ENCODE data around the gene CABP2.

Gene CABP2

DNA sequence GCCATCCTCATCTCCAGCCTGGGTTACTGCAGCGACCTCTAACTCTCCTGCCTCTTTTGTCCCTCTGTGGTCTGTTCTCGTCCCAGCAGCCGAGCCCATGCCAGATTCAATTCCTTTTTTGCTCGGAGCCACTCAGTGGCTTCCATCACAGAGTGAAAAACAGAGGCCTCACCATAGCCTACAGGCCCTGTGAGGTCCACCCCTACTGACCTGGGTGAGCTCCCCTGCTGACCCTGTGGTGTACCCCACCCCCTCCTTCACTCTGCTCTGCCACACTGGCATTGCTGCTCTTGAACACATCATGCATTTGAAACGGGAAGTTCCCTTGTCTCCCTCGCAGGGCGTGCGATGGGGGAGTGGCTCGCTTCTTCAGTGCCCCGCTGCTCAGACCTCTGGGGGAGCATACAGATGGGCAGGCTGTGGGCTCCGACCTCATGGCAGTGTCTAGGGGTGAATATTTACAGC lies 38.4 kb downstream of the CABP2 start:
- no peaks in the 10 kb centered on the region for H3K9me3 ChIP-seq (ENCODE audit: low read length)
- H3K36me3 ChIP-seq (ENCODE audit: insufficient read depth, low read length), result peaks cover 20% of the 10 kb centered on the region; the same call in 1 of the 2 replicates
- peaks cover 52% of the 10 kb centered on the region for H3K4me1 ChIP-seq (ENCODE audit: insufficient read depth, low read length, severe bottlenecking)
- H3K4me2 ChIP-seq (ENCODE audit: low read length), result peak overlapping the region; percentile 99
- TF ChIP-seq, protein P1, sequence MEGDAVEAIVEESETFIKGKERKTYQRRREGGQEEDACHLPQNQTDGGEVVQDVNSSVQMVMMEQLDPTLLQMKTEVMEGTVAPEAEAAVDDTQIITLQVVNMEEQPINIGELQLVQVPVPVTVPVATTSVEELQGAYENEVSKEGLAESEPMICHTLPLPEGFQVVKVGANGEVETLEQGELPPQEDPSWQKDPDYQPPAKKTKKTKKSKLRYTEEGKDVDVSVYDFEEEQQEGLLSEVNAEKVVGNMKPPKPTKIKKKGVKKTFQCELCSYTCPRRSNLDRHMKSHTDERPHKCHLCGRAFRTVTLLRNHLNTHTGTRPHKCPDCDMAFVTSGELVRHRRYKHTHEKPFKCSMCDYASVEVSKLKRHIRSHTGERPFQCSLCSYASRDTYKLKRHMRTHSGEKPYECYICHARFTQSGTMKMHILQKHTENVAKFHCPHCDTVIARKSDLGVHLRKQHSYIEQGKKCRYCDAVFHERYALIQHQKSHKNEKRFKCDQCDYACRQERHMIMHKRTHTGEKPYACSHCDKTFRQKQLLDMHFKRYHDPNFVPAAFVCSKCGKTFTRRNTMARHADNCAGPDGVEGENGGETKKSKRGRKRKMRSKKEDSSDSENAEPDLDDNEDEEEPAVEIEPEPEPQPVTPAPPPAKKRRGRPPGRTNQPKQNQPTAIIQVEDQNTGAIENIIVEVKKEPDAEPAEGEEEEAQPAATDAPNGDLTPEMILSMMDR (IDR thresholded peaks at IDR 0.05; ENCODE audit: low read length), result peak; percentile 30; the same call in 1 of the 2 replicates
- no peak for TF ChIP-seq EZH2 (IDR thresholded peaks at IDR 0.05; ENCODE audit: borderline replicate concordance, low read length)
- 0 out of 2 replicates have a peak, but pooled peaks cover 2% of the 10 kb centered on the region for H3F3A ChIP-seq (ENCODE audit: insufficient read depth, low read length)
- H3K27me3 ChIP-seq (ENCODE audit: insufficient read depth, low read length), result no peaks in the 10 kb centered on the region
- no peaks in the 10 kb centered on the region for H3K79me2 ChIP-seq (ENCODE audit: insufficient read depth, low read length)
- H3K27ac ChIP-seq (ENCODE audit: low read depth, low read length, poor library complexity, severe bottlenecking), result peak overlapping the region; percentile 91
- peak overlapping the region; percentile 88 for H3K9ac ChIP-seq (ENCODE audit: low read length)
- H3K9me2 ChIP-seq (ENCODE audit: low read depth, low read length), result no peaks in the 10 kb centered on the region
- H2AFZ ChIP-seq (ENCODE audit: low read length), result no peak overlapping the region
- no peaks in the 10 kb centered on the region for H4K20me1 ChIP-seq (ENCODE audit: insufficient read depth, low read length)
- peak overlapping the region; percentile 56 for H3K4me3 ChIP-seq (ENCODE audit: low read depth, low read length, poor library complexity, severe bottlenecking)

DNA sequence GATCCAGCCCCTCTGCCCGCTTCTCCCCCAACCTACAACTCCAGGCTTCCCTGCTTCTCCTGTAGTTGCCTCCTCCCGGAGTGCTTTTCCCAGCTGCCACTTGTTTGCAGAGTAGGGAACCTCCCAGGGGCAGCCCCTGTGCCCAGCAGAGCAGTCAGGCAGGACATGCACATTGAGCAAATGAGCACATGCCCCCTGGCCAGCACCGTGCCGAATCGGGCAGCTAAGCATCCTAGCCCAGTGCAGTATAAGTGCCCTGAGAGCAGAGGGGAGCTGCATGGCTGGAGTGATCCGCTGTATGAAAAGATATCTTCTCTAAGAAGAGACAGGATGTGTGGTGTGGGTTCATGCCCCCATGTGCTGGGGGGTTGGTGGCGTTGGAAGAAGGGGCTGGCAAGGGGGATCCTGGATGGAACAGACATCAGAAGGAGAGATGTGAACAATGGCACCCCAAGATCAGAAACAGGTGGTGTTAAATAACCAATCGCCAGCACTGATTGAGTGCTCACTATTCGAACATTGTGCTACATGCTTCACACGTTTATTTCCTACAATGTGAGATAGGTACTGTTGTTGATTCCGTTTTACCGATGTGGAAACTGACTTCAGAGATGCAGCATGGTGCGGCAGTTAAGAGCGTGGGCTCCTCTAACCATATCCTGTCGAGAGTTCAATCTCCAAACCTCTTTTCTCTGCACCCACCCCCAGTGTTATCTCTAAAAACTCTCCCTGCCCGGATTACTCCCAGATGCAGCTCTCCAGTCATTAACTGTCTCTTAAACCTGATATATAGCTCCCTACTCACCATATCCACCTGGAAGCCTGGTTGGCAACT lies 39.2 kb downstream of the CABP2 start:
- peaks cover 11% of the 10 kb centered on the region; the same call in 1 of the 2 replicates for H3K36me3 ChIP-seq (ENCODE audit: insufficient read depth, low read length)
- H2AFZ ChIP-seq (ENCODE audit: low read length), result no peak overlapping the region
- no peaks in the 10 kb centered on the region for H3K79me2 ChIP-seq (ENCODE audit: insufficient read depth, low read length)
- H3F3A ChIP-seq (ENCODE audit: insufficient read depth, low read length), result 0 out of 2 replicates have a peak, but pooled peaks cover 2% of the 10 kb centered on the region
- no peaks in the 10 kb centered on the region for H3K9me2 ChIP-seq (ENCODE audit: low read depth, low read length)
- TF ChIP-seq EZH2 (IDR thresholded peaks at IDR 0.05; ENCODE audit: borderline replicate concordance, low read length), result no peak
- TF ChIP-seq, protein P1 (IDR thresholded peaks at IDR 0.05; ENCODE audit: low read length), result no peak
- no peaks in the 10 kb centered on the region for H4K20me1 ChIP-seq (ENCODE audit: insufficient read depth, low read length)
- H3K4me2 ChIP-seq (ENCODE audit: low read length), result peak overlapping the region; percentile 99
- no peaks in the 10 kb centered on the region for H3K27me3 ChIP-seq (ENCODE audit: insufficient read depth, low read length)
- no peaks in the 10 kb centered on the region for H3K9me3 ChIP-seq (ENCODE audit: low read length)
- peak overlapping the region; percentile 91 for H3K27ac ChIP-seq (ENCODE audit: low read depth, low read length, poor library complexity, severe bottlenecking)
- H3K4me1 ChIP-seq (ENCODE audit: insufficient read depth, low read length, severe bottlenecking), result peaks cover 47% of the 10 kb centered on the region
- H3K9ac ChIP-seq (ENCODE audit: low read length), result peak overlapping the region; percentile 88
- H3K4me3 ChIP-seq (ENCODE audit: low read depth, low read length, poor library complexity, severe bottlenecking), result peak overlapping the region; percentile 56

DNA sequence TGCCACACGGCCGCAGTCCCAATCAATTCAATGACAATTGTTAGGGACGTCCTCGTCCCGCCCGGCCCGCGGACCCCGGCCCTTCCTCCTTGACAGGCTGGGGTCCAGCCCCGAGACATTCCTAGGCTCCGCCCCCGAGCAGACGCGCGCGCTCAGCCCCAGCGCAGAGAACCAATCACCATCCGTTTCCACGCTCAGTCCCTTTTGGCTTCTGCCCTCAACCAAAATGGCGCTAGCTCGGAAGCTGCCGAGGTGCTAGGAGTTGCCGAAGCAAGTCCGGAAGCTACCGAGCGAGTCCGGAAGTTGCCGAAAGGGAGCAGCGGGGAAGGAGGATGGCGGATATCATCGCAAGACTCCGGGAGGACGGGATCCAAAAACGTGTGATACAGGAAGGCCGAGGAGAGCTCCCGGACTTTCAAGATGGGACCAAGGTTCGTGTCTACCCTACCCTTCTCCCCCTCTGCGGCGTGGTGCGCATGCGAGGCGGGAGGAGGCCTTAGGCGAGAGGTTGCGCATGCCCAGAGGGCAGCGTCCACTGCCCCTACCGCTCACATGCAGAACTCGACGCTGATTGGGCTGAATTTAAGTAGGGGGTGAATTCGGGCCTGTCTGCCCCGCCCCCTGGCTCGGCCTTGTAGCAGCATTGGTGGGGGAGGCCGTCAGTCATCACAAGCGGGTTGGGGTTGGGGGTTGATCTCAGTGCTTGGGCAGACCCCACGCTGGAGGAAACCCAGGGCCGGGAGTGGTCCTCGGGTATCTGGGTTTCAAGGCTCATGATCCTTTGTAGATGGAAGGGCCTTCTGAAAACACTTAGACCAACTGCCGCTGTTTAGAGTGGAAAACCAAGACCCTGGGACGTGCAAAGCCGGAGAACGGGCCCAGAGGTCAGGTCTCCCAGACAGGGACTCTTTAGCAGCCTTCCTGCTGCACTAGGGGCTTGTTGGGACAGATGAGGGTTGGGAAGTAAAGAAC lies 40.1 kb downstream of the CABP2 start, which contains the start of gene AIP:
AIP (plus strand) TSS at position 200 of the 972 bp plus-strand sequence; CDS start at position 333, 133 bp downstream.
- Histone ChIP-seq H3K4me1 (ENCODE audit: insufficient read depth, low read length, severe bottlenecking) (peaks cover 47% of the 10 kb centered on the region), H3K9me3 (ENCODE audit: low read length) (no peaks in the 10 kb centered on the region), H3K9me2 (ENCODE audit: low read depth, low read length) (no peaks in the 10 kb centered on the region), H3K36me3 (ENCODE audit: insufficient read depth, low read length) (peaks cover 7% of the 10 kb centered on the region; the same call in 1 of the 2 replicates), H4K20me1 (ENCODE audit: insufficient read depth, low read length) (no peaks in the 10 kb centered on the region), H3K79me2 (ENCODE audit: insufficient read depth, low read length) (no peaks in the 10 kb centered on the region), H3K9ac (ENCODE audit: low read length) (peak within 1 kb of the TSS; percentile 88), H3K27ac (ENCODE audit: low read depth, low read length, poor library complexity, severe bottlenecking) (peak within 1 kb of the TSS; percentile 91), H3F3A (ENCODE audit: insufficient read depth, low read length) (0 out of 2 replicates have a peak, but pooled peaks cover 2% of the 10 kb centered on the region), H3K4me2 (ENCODE audit: low read length) (peak within 1 kb of the TSS; percentile 99), H3K4me3 (ENCODE audit: low read depth, low read length, poor library complexity, severe bottlenecking) (peak within 1 kb of the TSS; percentile 56), H2AFZ (ENCODE audit: low read length) (0 out of 2 replicates have a peak within 1 kb of the TSS, but pooled peaks have one; percentile 8), H3K27me3 (ENCODE audit: insufficient read depth, low read length) (no peaks in the 10 kb centered on the region)
- TF ChIP-seq, protein P1 (IDR thresholded peaks at IDR 0.05; ENCODE audit: low read length), result no peak
- no peak for TF ChIP-seq EZH2 (IDR thresholded peaks at IDR 0.05; ENCODE audit: borderline replicate concordance, low read length)
